Kidney (tissue), 14 donors: ENCODE results near the gene TTLL11. TPM values are rescaled to one million over a fixed set of nuclear protein-coding genes. Genes with fewer than 3 reads are reported as not detected.
A peak's percentile ranks its signal among the peaks of the same experiment; 100 is the strongest.

Source experiments
- DNase-seq, 5 donors: peaks; one replicate each; pipeline ENCODE4 v3.0.0-alpha.2; 2013 to 2020
- FAIRE-seq: peaks from 2 replicates; lab custom pipeline; 2012; peaks lifted over from hg19 to GRCh38; lab: Jason Lieb, UNC
- H3K27ac ChIP-seq, 2 donors: one replicate each; pipeline ENCODE4 v1.7.0; 2013; ENCODE audit warnings: low read depth in 2 of 2, low read length in 2 of 2, inconsistent platforms in 1 of 2
- H3K27me3 ChIP-seq: one replicate; pipeline ENCODE4 v1.7.1; 2013; ENCODE audit warnings: low read length, inconsistent platforms; ENCODE audit not compliant: control insufficient read depth, insufficient read depth
- H3K36me3 ChIP-seq, 3 donors: one replicate each; pipeline versions ENCODE4 v1.7.0 to v1.7.1; 2013; ENCODE audit warnings: low read length in 3 of 3, control low read depth in 1 of 3, inconsistent platforms in 1 of 3; ENCODE audit not compliant: insufficient read depth in 3 of 3, control insufficient read depth in 2 of 3
- H3K4me1 ChIP-seq, 3 donors: one replicate each; pipeline versions ENCODE4 v1.7.0 to v1.7.1; 2013; ENCODE audit warnings: low read length in 3 of 3, inconsistent platforms in 1 of 3, low read depth in 1 of 3; ENCODE audit not compliant: control insufficient read depth in 2 of 3, insufficient read depth in 2 of 3
- H3K4me3 ChIP-seq, 3 donors: one replicate each; pipeline versions ENCODE4 v1.7.0 to v1.8.1; 2013; ENCODE audit warnings: low read length in 3 of 3, control low read depth in 1 of 3, inconsistent platforms in 1 of 3
- H3K9ac ChIP-seq, 3 donors: one replicate each; pipeline versions ENCODE4 v1.7.0 to v1.7.1; 2013; ENCODE audit warnings: low read length in 3 of 3, control low read depth in 1 of 3, inconsistent platforms in 1 of 3
- H3K9me3 ChIP-seq, 3 donors: one replicate each; pipeline versions ENCODE4 v1.7.0 to v1.7.1; 2013; ENCODE audit warnings: low read length in 3 of 3, control low read depth in 1 of 3, inconsistent platforms in 1 of 3; ENCODE audit not compliant: control insufficient read depth in 2 of 3, insufficient read depth in 1 of 3
- intact Hi-C: fragments of 100-400 bp; cut with DNase I; formaldehyde crosslinking; loops from one replicate; pipeline ENCODE4 v1.11.1; 2022
- polyA plus RNA-seq: library from polyadenylated mRNA; stranded (reverse); fragments of 350-450 nt; fragmentation: Illumina TruSeq; extraction: RNeasy Lipid Tissue Mini Kit (QIAGEN cat#74804); gene quantifications from one replicate; pipeline ENCODE4 v1.2.3, GENCODE V29; 2014; ENCODE audit warnings: low read depth, low replicate concordance; ENCODE audit not compliant: insufficient read depth
- total RNA-seq: library from RNA; stranded (reverse); fragmentation: NEBNext Ultra II Directional; extraction: Animal tissue kit (Norgen Biotek cat#: 25700); gene quantifications from one replicate; pipeline ENCODE4 v1.2.1, GENCODE V29; 2021
- TF ChIP-seq, protein P1 (sequence below): IDR thresholded peaks from 3 replicates; pipeline ENCODE4 v1.5.1; 2012; ENCODE audit warnings: mild to moderate bottlenecking, moderate library complexity, borderline replicate concordance; ENCODE audit not compliant: insufficient read depth; ENCODE audit errors: extremely low read depth
- donor health status: control.
- donor health status: control.
- donor health status: control.
- donor health status: control.
- donor health status: control.
- donor health status: DM: yes; HTN: yes; CAD: no.
- donor health status: Normal renal cell carcinoma (clear cell type).

TTLL11 gene
- total and polyA plus RNA-seq, 2 donors from 2014 or later: 2.3 to 10.0 TPM

DNA sequence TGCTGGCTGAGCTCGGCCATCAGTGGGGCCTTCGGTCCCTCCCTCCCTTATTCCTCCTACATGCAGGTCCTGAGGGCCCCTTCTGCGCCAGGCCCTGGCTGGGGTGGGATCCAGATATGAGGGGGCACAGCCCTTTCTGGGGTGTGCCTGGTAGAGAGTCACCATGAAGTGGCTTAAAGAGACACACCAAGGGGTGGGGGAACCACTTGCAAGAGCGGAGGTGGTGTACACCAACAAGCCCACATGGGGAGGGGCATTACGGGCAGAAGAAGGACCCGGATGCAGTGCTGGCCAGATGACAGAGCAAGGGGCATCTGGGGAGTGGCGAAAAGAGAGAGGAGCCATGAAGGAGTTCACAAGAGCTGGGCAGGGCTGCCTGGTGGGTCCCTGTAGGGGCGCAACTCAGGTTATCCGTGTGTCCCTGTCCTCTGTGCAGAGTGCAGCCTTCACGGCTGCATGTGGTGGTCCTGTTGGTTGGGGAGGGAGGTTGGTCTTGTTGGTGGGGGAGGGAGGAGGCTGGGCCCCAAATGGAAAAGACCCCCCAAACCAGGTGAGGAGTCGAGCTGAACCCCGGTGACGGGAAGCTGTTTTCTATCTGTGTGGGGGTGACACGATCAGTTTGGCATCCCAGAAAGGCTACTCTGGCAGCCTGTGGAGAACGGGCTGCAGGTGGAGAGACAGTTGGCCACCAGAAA lies 283.6 kb downstream of the TTLL11 start:
- Histone ChIP-seq H3K4me3 (no peak overlapping the region), H3K4me1 (no peaks in the 10 kb centered on the region), H3K36me3 (no peaks in the 10 kb centered on the region), H3K9ac (no peak overlapping the region), H3K9me3 (peaks cover 0 to 4% (median 2%) of the 10 kb centered on the region in 3 donors), H3K27ac (no peak overlapping the region), H3K27me3 (no peaks in the 10 kb centered on the region)
- intact Hi-C loops: no loop called here
- FAIRE-seq (no peak), DNase-seq (no peak)
- TF ChIP-seq, protein P1, sequence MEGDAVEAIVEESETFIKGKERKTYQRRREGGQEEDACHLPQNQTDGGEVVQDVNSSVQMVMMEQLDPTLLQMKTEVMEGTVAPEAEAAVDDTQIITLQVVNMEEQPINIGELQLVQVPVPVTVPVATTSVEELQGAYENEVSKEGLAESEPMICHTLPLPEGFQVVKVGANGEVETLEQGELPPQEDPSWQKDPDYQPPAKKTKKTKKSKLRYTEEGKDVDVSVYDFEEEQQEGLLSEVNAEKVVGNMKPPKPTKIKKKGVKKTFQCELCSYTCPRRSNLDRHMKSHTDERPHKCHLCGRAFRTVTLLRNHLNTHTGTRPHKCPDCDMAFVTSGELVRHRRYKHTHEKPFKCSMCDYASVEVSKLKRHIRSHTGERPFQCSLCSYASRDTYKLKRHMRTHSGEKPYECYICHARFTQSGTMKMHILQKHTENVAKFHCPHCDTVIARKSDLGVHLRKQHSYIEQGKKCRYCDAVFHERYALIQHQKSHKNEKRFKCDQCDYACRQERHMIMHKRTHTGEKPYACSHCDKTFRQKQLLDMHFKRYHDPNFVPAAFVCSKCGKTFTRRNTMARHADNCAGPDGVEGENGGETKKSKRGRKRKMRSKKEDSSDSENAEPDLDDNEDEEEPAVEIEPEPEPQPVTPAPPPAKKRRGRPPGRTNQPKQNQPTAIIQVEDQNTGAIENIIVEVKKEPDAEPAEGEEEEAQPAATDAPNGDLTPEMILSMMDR: no peak

DNA sequence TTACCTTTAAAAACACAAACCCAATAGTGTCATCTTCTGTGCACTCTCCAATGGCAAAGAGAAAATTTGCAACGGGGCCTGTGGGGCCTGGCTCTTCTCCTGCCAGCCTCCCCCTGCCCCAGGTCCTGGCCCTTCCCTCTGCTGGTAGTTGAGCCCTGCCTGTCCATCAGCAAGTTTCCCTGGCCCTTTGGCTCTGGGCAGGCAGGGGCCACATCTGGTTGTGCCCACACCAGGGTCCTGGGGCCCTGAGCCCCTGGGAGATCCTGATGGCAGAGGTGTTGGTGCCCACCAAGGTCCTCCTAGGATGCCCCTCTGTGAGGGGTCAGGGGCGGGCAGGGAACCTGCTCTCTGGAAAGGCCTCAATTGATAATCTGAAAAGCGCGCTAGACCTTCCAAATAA lies 284.3 kb downstream of the TTLL11 start:
- DNase-seq: no peak
- TF ChIP-seq, protein P1: no peak
- Histone ChIP-seq H3K27ac (no peak overlapping the region), H3K4me1 (no peaks in the 10 kb centered on the region), H3K36me3 (no peaks in the 10 kb centered on the region), H3K27me3 (no peaks in the 10 kb centered on the region), H3K9ac (no peak overlapping the region), H3K4me3 (no peak overlapping the region), H3K9me3 (peaks cover 0 to 9% (median 2%) of the 10 kb centered on the region in 3 donors)
- intact Hi-C loops: no loop called here
- no peak for FAIRE-seq

DNA sequence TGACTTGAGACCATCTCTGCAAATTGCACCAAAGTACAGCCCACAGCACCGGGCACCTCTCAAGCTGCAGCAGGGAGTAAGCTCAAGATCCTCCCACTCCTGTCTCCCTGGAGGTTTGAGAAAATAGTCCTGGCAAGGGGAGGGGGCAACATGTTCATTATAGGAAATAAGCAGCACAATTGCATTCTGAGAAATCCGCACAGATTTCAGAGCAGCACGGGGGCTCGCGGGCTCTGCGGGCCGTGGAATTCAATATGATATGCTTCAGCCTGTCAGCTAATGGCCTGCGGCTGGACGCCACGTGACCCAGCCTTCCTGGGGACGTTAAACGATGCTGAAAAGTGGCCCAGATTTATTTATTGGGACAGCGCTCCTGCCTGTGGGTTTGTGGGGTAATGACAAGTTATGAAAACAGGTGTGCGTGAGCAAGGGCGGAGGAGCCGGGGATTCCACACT lies 285.3 kb downstream of the TTLL11 start:
- intact Hi-C loops: no loop called here
- peaks cover 0 to 9% (median 2%) of the 10 kb centered on the region in 3 donors for H3K9me3 ChIP-seq
- no peaks in the 10 kb centered on the region for H3K4me1 ChIP-seq
- TF ChIP-seq, protein P1: no peak
- no peaks in the 10 kb centered on the region for H3K36me3 ChIP-seq
- H3K9ac ChIP-seq: no peak overlapping the region
- H3K4me3 ChIP-seq: no peak overlapping the region
- no peak overlapping the region for H3K27ac ChIP-seq
- peak in 3 of 5 donors; percentile 66 to 70 (median 66) for DNase-seq
- H3K27me3 ChIP-seq: no peaks in the 10 kb centered on the region
- FAIRE-seq: no peak
